ENCODE results near the gene UGT1A10. TPM values are rescaled to one million over a fixed set of nuclear protein-coding genes. Genes with fewer than 3 reads are reported as not detected.

The UGT1A10 gene
- total RNA-seq, 1 donor from 2014 or later, result 0.48 TPM

GRCh38 chr2:233803994-233804393 is 167.7 kb downstream of the UGT1A10 start:
- DNase-seq (ENCODE audit: low spot score), result no peak

- no peak for DNase-seq (ENCODE audit: low spot score)
Measured at GRCh38 chr2:233807215-233807865, 171.1 kb downstream of the UGT1A10 start.

GRCh38 chr2:233807966-233808935 is 172.0 kb downstream of the UGT1A10 start:
- DNase-seq (ENCODE audit: low spot score), result no peak

GRCh38 chr2:233810385-233810784 is 174.1 kb downstream of the UGT1A10 start:
- DNase-seq (ENCODE audit: low spot score), result no peak

- DNase-seq (ENCODE audit: low spot score), result no peak
Measured at GRCh38 chr2:233811087-233811486, 174.8 kb downstream of the UGT1A10 start.

- DNase-seq (ENCODE audit: low spot score), result no peak
Measured at GRCh38 chr2:233811732-233812131, 175.5 kb downstream of the UGT1A10 start.

GRCh38 chr2:233813236-233814055 is 177.2 kb downstream of the UGT1A10 start:
- DNase-seq (ENCODE audit: low spot score), result no peak

DNA sequence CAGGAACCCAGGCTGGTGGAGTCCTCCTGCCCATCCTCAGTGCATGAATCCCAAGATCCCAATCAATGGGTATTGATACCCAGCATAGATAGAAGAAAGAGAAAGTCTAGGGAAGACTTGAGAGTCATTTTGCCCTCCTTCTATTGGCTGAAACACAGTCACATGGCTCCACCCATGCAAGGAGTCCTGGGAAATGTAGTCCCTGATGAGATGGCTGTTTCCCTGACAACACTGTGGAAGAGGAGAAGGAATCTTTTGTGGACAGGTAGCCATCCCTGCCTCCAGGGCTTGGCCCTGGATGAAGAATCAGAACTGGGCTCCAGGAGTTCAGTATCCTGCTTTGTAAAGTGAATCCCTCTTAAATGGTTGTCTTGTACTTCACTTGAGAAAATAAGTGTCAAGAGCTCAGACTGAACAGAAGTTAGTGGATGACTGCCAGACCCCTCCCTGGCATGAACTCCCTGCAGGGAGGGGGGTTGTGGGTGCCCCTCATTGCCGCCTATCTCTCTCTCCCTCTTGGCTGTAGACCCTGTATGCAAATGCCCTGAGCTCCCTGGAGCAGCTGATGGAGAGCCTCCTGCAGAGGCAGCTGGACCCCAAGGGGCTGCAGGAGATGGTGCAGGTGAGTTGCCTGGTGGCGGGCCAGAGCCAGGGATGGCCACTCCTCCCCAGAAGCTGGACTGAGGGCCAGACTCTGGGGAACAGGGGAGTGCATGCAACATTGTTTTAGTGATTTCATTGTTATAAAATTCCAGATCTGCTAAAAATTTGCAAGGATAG is 178.0 kb downstream of the UGT1A10 start:
- no peak for DNase-seq (ENCODE audit: low spot score)

- DNase-seq (ENCODE audit: low spot score), result no peak
Measured at GRCh38 chr2:233815861-233816260, 179.6 kb downstream of the UGT1A10 start.

DNA sequence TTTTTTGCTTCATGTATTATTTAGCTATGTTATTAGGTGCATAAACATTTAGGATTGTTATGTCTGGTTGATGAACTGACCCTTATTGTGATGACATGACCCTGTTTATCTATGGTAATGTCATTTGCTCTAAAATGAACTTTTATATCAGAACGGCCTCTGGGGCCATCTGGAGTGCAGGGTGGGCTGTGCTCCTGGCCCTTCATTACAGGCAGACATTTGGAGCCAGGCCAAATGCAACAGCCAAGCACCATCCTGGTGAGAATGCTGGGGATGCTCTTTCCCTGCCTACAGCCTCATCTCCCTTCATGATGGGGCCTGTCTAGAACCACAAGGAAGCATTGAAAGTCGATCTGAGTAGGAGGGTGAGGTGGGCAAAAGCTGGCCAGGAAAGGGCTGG is 180.1 kb downstream of the UGT1A10 start:
- no peak for DNase-seq (ENCODE audit: low spot score)

DNA sequence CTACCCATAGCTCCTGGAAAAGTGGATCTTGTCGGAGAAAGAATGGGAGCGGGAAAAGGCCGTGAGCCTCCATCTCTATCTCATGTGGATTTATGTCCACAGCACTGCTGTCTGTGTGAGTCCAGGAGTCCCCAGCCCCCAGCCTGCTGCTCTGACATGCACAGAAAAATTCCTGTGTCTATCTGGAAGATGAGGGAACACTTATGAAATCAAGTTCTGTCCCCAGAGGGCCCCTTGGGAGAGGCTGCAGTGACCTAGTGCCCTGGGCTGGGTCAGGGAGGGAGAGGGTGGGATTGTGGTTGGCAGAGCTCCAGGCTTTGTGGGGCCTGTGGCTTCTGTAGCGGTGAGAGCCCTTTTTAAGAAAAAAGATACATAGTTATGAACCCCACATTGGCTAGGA is 180.5 kb downstream of the UGT1A10 start:
- peak; percentile 55 for DNase-seq (ENCODE audit: low spot score)

DNA sequence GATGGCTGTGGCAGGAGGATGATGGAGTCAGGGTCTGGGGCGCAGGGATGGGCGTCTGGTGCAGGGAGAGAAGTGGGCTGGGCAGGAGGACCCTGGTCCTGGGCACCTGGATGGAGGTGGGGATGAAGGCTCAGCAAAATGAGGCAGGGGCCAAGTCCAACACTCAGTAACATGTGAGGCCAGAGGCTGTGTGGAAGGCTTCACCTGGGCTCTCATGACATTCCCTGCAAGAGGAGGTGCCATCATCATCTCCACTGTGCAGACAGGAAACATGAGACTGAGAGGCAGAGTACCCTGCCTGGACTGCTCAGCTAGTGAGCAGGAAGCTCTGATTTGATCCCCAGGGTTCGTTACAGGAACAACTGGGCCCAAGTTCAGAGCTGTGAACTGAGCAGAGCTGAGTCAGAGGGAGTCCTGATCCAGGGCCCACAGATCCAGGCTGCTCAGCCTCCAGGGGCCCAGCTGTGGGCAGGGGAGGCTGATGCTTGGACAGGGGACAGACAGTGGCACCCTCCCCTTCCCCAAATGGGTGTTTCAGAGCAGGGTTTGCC is 181.2 kb downstream of the UGT1A10 start:
- DNase-seq (ENCODE audit: low spot score), result peak; percentile 52

GRCh38 chr2:233817995-233818638 is 181.9 kb downstream of the UGT1A10 start:
- DNase-seq (ENCODE audit: low spot score), result no peak

GRCh38 chr2:233818639-233819621 is 182.7 kb downstream of the UGT1A10 start:
- DNase-seq (ENCODE audit: low spot score), result no peak

GRCh38 chr2:233819884-233820773 is 183.9 kb downstream of the UGT1A10 start:
- DNase-seq (ENCODE audit: low spot score), result no peak

DNA sequence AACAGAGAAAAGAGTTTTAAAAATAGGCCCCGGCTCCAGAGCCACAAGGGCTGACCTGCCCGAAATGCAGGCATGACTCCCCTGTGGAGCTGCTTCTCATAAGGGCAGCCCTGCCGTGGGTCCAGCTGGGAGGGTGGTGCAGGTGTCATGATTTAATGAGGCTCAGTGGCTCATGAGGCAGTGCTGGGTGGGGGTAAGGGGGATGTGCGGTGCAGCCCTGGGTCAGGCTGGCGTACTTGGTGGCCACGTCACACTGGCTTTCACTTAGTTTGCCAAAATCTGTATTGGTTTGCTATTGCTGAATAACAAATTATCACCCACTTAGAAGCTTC is 184.5 kb downstream of the UGT1A10 start:
- DNase-seq (ENCODE audit: low spot score), result no peak

- no peak for DNase-seq (ENCODE audit: low spot score)
Measured at GRCh38 chr2:233821196-233821595, 184.9 kb downstream of the UGT1A10 start.

DNA sequence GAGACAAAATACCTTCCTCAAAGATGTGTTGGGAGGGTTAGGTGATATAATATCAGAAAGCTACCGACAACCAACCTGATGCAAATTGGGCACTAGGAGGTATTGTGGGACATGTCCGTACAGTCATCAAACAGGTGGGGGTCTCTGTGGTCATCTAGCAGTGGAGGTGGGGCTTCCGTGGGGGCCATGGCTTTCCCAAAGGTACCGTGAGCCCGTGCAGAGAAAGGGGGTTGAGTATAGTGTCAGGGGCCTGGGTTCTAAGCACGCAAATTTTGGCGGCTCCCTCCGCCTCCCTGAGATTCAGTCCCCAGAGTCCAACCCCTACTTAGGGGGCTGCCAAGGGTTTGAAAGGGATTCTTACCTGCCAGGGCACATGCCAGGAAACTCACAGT is 185.5 kb downstream of the UGT1A10 start:
- DNase-seq (ENCODE audit: low spot score), result no peak

Data from umbilical cord (tissue), 2 donors.